Fibroblast of lung (primary cell): ENCODE measurements around the gene DIP2C.
"Not testable (repeated sequence)": the region's sequence is repeated elsewhere in the genome, so short reads cannot be mapped to it uniquely, and the experiment has no call there.

Experiments used
- EZH2 ChIP-seq: IDR thresholded peaks from 2 replicates; pipeline ENCODE4 v1.5.1; 2012; ENCODE audit warnings: low read length, control low read depth, mild to moderate bottlenecking; ENCODE audit errors: missing control alignments
- TF ChIP-seq, protein P1 (sequence below), 2 donors: IDR thresholded peaks in 1 of 2; conservative IDR thresholded peaks in 1 of 2; 1 replicate in 1 of 2; 2 replicates in 1 of 2; pipeline ENCODE4 v1.5.1; 2011 to 2012; ENCODE audit warnings: low read length in 2 of 2, control low read depth in 1 of 2, inconsistent platforms in 1 of 2, low read depth in 1 of 2, mild to moderate bottlenecking in 1 of 2

DNA sequence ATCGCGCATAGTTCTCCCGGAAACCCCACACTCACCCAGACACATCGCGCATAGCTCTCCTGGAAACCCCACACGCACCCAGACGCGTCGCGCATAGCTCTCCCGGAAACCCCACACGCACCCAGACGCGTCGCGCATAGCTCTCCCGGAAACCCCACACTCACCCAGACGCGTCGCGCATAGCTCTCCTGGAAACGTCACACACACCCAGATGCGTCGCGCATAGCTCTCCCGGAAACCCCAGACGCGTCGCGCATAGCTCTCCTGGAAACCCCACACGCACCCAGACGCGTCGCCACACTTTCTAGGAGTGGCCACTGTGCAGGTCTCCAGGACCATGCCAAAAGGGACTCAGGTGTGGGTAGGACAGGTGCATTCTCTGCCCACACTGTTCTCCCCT, 341.7 kb downstream of the DIP2C start:
- TF ChIP-seq, protein P1, sequence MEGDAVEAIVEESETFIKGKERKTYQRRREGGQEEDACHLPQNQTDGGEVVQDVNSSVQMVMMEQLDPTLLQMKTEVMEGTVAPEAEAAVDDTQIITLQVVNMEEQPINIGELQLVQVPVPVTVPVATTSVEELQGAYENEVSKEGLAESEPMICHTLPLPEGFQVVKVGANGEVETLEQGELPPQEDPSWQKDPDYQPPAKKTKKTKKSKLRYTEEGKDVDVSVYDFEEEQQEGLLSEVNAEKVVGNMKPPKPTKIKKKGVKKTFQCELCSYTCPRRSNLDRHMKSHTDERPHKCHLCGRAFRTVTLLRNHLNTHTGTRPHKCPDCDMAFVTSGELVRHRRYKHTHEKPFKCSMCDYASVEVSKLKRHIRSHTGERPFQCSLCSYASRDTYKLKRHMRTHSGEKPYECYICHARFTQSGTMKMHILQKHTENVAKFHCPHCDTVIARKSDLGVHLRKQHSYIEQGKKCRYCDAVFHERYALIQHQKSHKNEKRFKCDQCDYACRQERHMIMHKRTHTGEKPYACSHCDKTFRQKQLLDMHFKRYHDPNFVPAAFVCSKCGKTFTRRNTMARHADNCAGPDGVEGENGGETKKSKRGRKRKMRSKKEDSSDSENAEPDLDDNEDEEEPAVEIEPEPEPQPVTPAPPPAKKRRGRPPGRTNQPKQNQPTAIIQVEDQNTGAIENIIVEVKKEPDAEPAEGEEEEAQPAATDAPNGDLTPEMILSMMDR (conservative IDR thresholded peaks at IDR 0.05 in 1 of 2, IDR thresholded peaks at IDR 0.05 in 1 of 2; ENCODE audit: low read depth in 1 of 2, low read length in 2 of 2): not testable (repeated sequence)
- TF ChIP-seq EZH2: not testable (repeated sequence)
